Bronchus fibroblast of lung (primary cell): ENCODE data around the gene PHKG1. TPM values are rescaled to one million over a fixed set of nuclear protein-coding genes. Genes with fewer than 3 reads are reported as not detected.

Experiments used
- total RNA-seq: library from RNA; depleted of rRNA; stranded (reverse); fragments of >200 nt; gene quantifications from 2 replicates; pipeline ENCODE4 v1.2.3, GENCODE V29; 2015

PHKG1 gene
- total RNA-seq = 0.34 TPM in 1 of 2 replicates, not detected in the other

GRCh38 chr7:56092789-56093531 lies at the start of gene PHKG1:
Gene PHKG1, minus strand, starts transcription at chr7:56092952. Its CDS starts 4,011 bp downstream, at chr7:56088941.

GRCh38 chr7:56115852-56116538 lies 23.2 kb upstream of the PHKG1 start, which contains the start of gene NUPR2:
Gene NUPR2, minus strand, starts transcription at chr7:56116417. Its CDS starts 103 bp downstream, at chr7:56116314.

GRCh38 chr7:56106108-56107073 lies 13.6 kb upstream of the PHKG1 start, which contains the start of gene CHCHD2:
Gene CHCHD2, minus strand, starts transcription at chr7:56106476. Its CDS starts 63 bp downstream, at chr7:56106413.

DNA sequence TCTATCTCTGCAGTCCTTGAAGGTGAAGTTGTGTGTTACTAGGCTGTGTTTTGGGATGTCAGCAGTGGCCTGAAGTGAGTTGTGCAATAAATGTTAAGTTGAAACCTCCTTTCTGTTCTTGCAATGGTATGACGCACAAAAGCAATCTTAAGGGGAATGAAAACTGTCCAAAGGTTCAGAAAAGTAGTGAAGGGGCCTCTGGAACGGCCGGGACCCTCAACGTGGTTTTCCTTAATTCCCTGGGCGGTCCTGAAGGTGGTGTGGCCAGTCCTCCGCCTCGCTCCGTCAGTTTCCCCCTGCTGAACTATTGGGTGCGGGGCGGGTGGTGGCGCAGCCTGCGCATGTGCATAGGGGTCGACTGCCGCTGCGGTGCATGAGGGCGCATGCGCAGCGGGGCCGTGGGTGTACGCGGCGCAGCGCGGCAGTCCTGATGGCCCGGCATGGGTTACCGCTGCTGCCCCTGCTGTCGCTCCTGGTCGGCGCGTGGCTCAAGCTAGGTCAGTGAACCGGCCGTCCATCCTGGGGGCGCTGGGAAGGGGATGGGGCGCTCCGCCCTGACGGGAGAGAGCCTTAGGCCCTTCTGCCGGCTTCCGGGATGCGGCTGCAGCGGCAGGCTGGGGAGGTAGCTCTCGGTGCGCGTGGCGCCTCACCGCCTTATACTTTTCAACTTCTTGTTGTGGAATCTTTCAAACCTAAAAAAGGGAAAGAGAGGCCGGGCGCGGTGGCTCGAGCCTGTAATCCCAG lies 28.7 kb downstream of the PHKG1 start, which contains the start of gene SUMF2:
TSS of gene SUMF2 (plus strand) at position 405 of the 744 bp plus-strand sequence. CDS start at position 431, 26 bp downstream.

DNA sequence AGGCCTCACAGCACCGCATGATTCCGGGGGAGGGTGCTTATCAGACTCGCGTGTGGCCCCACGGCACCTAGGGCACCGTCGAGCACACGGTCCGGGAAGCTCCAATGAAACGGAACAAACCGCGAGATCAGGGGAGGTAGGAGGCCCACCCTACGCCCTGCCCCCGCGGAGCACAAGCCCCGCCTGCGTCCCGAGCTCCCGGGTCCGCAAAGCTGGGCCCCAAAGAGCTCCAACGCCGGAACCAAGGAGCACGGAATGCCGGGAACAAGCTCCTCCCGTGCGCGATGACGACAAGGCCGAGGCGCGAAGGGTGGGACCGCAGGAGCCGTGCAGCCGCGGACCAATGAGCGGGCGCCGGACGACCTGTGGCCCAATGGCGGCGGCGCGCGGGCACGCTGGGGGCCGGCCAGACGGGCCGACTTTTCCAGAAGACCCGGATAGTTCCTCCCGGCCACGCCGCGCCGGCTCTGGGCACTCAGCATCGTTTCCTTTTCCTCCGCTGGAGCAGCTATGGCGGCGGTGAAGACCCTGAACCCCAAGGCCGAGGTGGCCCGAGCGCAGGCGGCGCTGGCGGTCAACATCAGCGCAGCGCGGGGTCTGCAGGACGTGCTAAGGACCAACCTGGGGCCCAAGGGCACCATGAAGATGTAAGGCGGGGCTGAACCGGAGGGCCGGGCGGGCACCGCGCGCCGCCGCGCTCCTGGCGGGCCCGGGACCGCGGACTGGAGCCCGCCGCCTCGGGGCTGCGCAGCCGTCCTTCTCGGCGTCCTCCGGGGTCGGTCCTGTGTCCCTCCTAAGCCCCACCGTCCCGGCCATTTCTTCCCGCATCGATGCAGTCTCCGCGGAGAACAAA lies 41.2 kb downstream of the PHKG1 start, which contains the start of the genes CCT6A and PSPH:
TSS of gene CCT6A (plus strand) at position 427 of the 853 bp plus-strand sequence. CDS start at position 511, 84 bp downstream.
TSS of gene PSPH (minus strand) at position 106 of the 853 bp plus-strand sequence. CDS start 30,232 bp downstream, outside the sequence.

Other genes with a start within 250 kb of the PHKG1 start
- gene SEPTIN14, start 230.2 kb downstream of the PHKG1 start, total RNA-seq = not detected in 2 replicates
- gene ZNF713, start 205.5 kb downstream of the PHKG1 start, total RNA-seq = 0.67 and 1.5 TPM in 2 replicates
- 8.9 and 9.6 TPM in 2 replicates for gene MRPS17, start 141.1 kb downstream of the PHKG1 start, total RNA-seq
- 54.7 and 62.4 TPM in 2 replicates for gene NIPSNAP2, start 128.4 kb downstream of the PHKG1 start, total RNA-seq
- 101 and 111 TPM in 2 replicates for gene PSPH, start 41.5 kb downstream of the PHKG1 start, total RNA-seq
- 153 and 157 TPM in 2 replicates for gene CCT6A, start 41.2 kb downstream of the PHKG1 start, total RNA-seq
- gene SUMF2, start 28.7 kb downstream of the PHKG1 start, total RNA-seq = 124 and 128 TPM in 2 replicates
- gene CHCHD2, start 13.5 kb upstream of the PHKG1 start, total RNA-seq = 815 and 824 TPM in 2 replicates
- gene NUPR2, start 23.5 kb upstream of the PHKG1 start, total RNA-seq = not detected in 2 replicates